IMR-90 (cell line): ENCODE data around the gene TBC1D10B. TPM values are rescaled to one million over a fixed set of nuclear protein-coding genes. Genes with fewer than 3 reads are reported as not detected.
A peak's percentile ranks its signal among the peaks of the same experiment; 100 is the strongest.

ENCODE experiments used
- ATAC-seq: fragments of 200-7000 bp; cut with Tn5 transposase; 2 replicates; pipeline ENCODE4 v1.9.1; 2020; ENCODE audit warnings: low read depth, mild to moderate bottlenecking, moderate library complexity
- BruUV-seq: library from RNA; stranded (reverse); fragments of 400-500 nt; replicated peaks from 2 replicates; lab custom pipeline; 2021; lab: Mats Ljungman, UMichigan
- CTCF ChIA-PET: fragments of 300-600 bp; formaldehyde crosslinking; extraction: SDS; loops from one replicate; lab custom pipeline; 2021; ENCODE audit warnings: antibody characterized with exemption; lab: Yijun Ruan, JAX
- POLR2A ChIA-PET: fragments of 300-600 bp; sonication (Branson Sonifier 250); formaldehyde crosslinking; loops from one replicate; lab custom pipeline; 2022; ENCODE audit warnings: antibody characterized with exemption; ENCODE audit not compliant: unreplicated experiment; lab: Charles Lee
- DNase-seq: peaks from one replicate; pipeline ENCODE4 v3.0.0; 2013
- H2AFZ ChIP-seq: replicated peaks from 2 replicates; pipeline ENCODE3; 2013; ENCODE audit warnings: low read length, mild to moderate bottlenecking; ENCODE audit not compliant: poor library complexity
- H2AK5ac ChIP-seq: 2 replicates; pipeline ENCODE4 v1.6.1; 2013; ENCODE audit warnings: low read depth, low read length, inconsistent platforms
- H2AK9ac ChIP-seq: replicated peaks from 2 replicates; pipeline ENCODE3; 2013; ENCODE audit warnings: mild to moderate bottlenecking, low read depth, low read length, moderate library complexity; ENCODE audit not compliant: poor library complexity
- H2BK120ac ChIP-seq: 2 replicates; pipeline ENCODE4 v1.6.1; 2013; ENCODE audit warnings: low read depth, low read length, inconsistent platforms
- H2BK15ac ChIP-seq: 3 replicates; pipeline ENCODE4 v1.6.1; 2013; ENCODE audit warnings: low read depth, low read length, inconsistent platforms
- H2BK20ac ChIP-seq: 2 replicates; pipeline ENCODE4 v1.6.1; 2013; ENCODE audit warnings: low read depth, mild to moderate bottlenecking, inconsistent platforms, low read length, moderate library complexity
- H2BK5ac ChIP-seq: 2 replicates; pipeline ENCODE4 v1.6.1; 2013; ENCODE audit warnings: mild to moderate bottlenecking, low read depth, low read length, inconsistent platforms; ENCODE audit not compliant: poor library complexity, severe bottlenecking
- H3K14ac ChIP-seq: replicated peaks from 2 replicates; pipeline ENCODE4 v1.6.1; 2013; ENCODE audit warnings: low read depth, low read length, inconsistent platforms
- H3K18ac ChIP-seq: 2 replicates; pipeline ENCODE4 v1.6.1; 2013; ENCODE audit warnings: low read depth, low read length, control low read depth
- H3K23ac ChIP-seq: 2 replicates; pipeline ENCODE4 v1.6.1; 2013; ENCODE audit warnings: low read depth, low read length, inconsistent platforms
- H3K27ac ChIP-seq: 2 replicates; pipeline ENCODE4 v1.5.1; 2013; ENCODE audit warnings: mild to moderate bottlenecking, control low read depth, low read length; ENCODE audit not compliant: insufficient read depth
- H3K27me3 ChIP-seq: 2 replicates; pipeline ENCODE4 v1.6.1; 2013; ENCODE audit warnings: low read length; ENCODE audit not compliant: control insufficient read depth, insufficient read depth
- H3K36me3 ChIP-seq: 2 replicates; pipeline ENCODE4 v1.6.1; 2013; ENCODE audit warnings: low read length, mixed read lengths; ENCODE audit not compliant: control insufficient read depth, insufficient read depth
- H3K4ac ChIP-seq: 2 replicates; pipeline ENCODE4 v1.6.1; 2013; ENCODE audit warnings: low read depth, low read length, inconsistent platforms
- H3K4me1 ChIP-seq: 2 replicates; pipeline ENCODE4 v1.6.1; 2013; ENCODE audit warnings: low read length, mixed read lengths; ENCODE audit not compliant: control insufficient read depth, insufficient read depth
- H3K4me2 ChIP-seq: 2 replicates; pipeline ENCODE4 v1.6.1; 2013; ENCODE audit warnings: low read depth, mild to moderate bottlenecking, control low read depth, low read length, moderate library complexity
- H3K4me3 ChIP-seq: 2 replicates; pipeline ENCODE4 v1.5.1; 2013; ENCODE audit warnings: low read depth, mild to moderate bottlenecking, control low read depth, low read length, moderate library complexity; ENCODE audit not compliant: insufficient read depth
- H3K56ac ChIP-seq: 2 replicates; pipeline ENCODE4 v1.6.1; 2013; ENCODE audit warnings: low read length, inconsistent platforms; ENCODE audit not compliant: insufficient read depth; ENCODE audit errors: extremely low read depth
- H3K79me1 ChIP-seq, 2 experiments: 2 replicates each; pipeline ENCODE4 v1.6.1; 2013; ENCODE audit warnings: low read length in 2 of 2, inconsistent platforms in 1 of 2, low read depth in 1 of 2
- H3K9ac ChIP-seq: 2 replicates; pipeline ENCODE4 v1.6.1; 2013; ENCODE audit warnings: low read depth, low read length, control low read depth
- H3K9me1 ChIP-seq: 2 replicates; pipeline ENCODE4 v1.6.1; 2013; ENCODE audit warnings: low read length, inconsistent platforms; ENCODE audit not compliant: insufficient read depth
- H3K9me3 ChIP-seq: 2 replicates; pipeline ENCODE4 v1.6.1; 2013; ENCODE audit warnings: low read length; ENCODE audit not compliant: control insufficient read depth, insufficient read depth
- H4K20me1 ChIP-seq: 2 replicates; pipeline ENCODE4 v1.6.1; 2013; ENCODE audit warnings: low read length, inconsistent platforms; ENCODE audit not compliant: insufficient read depth
- H4K5ac ChIP-seq: 2 replicates; pipeline ENCODE4 v1.6.1; 2013; ENCODE audit warnings: mild to moderate bottlenecking, low read depth, low read length, control low read depth
- H4K8ac ChIP-seq, 2 experiments: 2 replicates each; pipeline ENCODE4 v1.6.1; 2013; ENCODE audit warnings: low read depth in 2 of 2, low read length in 2 of 2, control low read depth in 1 of 2, inconsistent platforms in 1 of 2
- H4K91ac ChIP-seq: 2 replicates; pipeline ENCODE4 v1.6.1; 2013; ENCODE audit warnings: low read depth, low read length, inconsistent platforms; ENCODE audit not compliant: insufficient read depth
- CHD1 ChIP-seq: IDR thresholded peaks from 2 replicates; pipeline ENCODE4 v1.6.1; 2012; ENCODE audit warnings: low read depth, low read length, improper control_type of control experiment
- NFE2L2 ChIP-seq: fragments of 150-350 bp; IDR thresholded peaks from 2 replicates; pipeline ENCODE4 v1.6.1; 2016; ENCODE audit warnings: low read depth, mild to moderate bottlenecking, low read length
- POLR2A ChIP-seq: IDR thresholded peaks from 2 replicates; pipeline ENCODE4 v1.6.1; 2012; ENCODE audit warnings: mild to moderate bottlenecking, low read depth, low read length
- RFX5 ChIP-seq: IDR thresholded peaks from 2 replicates; pipeline ENCODE4 v1.8.0; 2012; ENCODE audit warnings: low read depth, mild to moderate bottlenecking, low read length, moderate library complexity
- USF2 ChIP-seq: fragments of 150-350 bp; IDR thresholded peaks from 2 replicates; pipeline ENCODE4 v1.6.1; 2017; ENCODE audit warnings: mild to moderate bottlenecking, antibody characterized with exemption, low read length, low read depth
- WGBS, 2 experiments: methylation state at CpG; one replicate each; pipeline versions ENCODE4 v1.1.5 to v1.1.7; 2013; ENCODE audit warnings: missing lambda C conversion rate in 2 of 2; ENCODE audit not compliant: insufficient read length in 1 of 2; ENCODE audit errors: extremely low coverage in 2 of 2; 5-methylcytosine and 5-hydroxymethylcytosine counted together
- dilution Hi-C: fragments of 300-500 bp; cut with HindIII; formaldehyde crosslinking; loops from one replicate; pipeline ENCODE4 v1.14.3; 2018; ENCODE audit warnings: low sequenced_read_pairs; ENCODE audit not compliant: unreplicated experiment
- in situ Hi-C: fragments of 300-500 bp; cut with MboI; formaldehyde crosslinking; loops from 3 replicates; pipeline ENCODE4 v1.14.3; 2019; ENCODE audit warnings: low sequenced_read_pairs, inconsistent platforms, mixed read lengths
- intact Hi-C: fragments of 100-400 bp; cut with micrococcal nuclease; formaldehyde crosslinking; loops from 2 replicates; pipeline ENCODE4 v1.10.0; 2022
- polyA plus RNA-seq, 3 experiments: library from polyadenylated mRNA; depleted of rRNA; stranded (reverse); fragments of >200 nt; gene quantifications; 2 replicates each; pipeline ENCODE4 v1.2.3, GENCODE V29; 2012; ENCODE audit warnings: low replicate concordance in 1 of 3
- total RNA-seq: library from RNA; depleted of rRNA; stranded (reverse); fragments of >200 nt; gene quantifications from 2 replicates; pipeline ENCODE4 v1.2.3, GENCODE V29; 2012
- TF ChIP-seq, protein P1 (sequence below): conservative IDR thresholded peaks from 2 replicates; pipeline ENCODE4 v1.5.1; 2012; ENCODE audit warnings: mild to moderate bottlenecking, low read depth, low read length, improper control_type of control experiment

TBC1D10B gene
- total and polyA plus RNA-seq, 2 of the 4 experiments (the other 2 are of a cell fraction): 8.4 to 24.9 TPM

GRCh38 chr16:30377050-30377811 is 6.9 kb upstream of the TBC1D10B start:
- H3K56ac ChIP-seq: peak overlapping the region; percentile 13
- H3K4me1 ChIP-seq: peaks cover 7% of the 10 kb centered on the region
- peak overlapping the region; percentile 90; the same call in 1 of the 2 replicates for H3K23ac ChIP-seq
- peaks cover 10% of the 10 kb centered on the region for H4K20me1 ChIP-seq
- H4K5ac ChIP-seq: peak overlapping the region; percentile 93
- no TSS peak for BruUV-seq
- peak overlapping the region; percentile 6 for H3K4me3 ChIP-seq
- H2BK20ac ChIP-seq: peak overlapping the region; percentile 9
- peak overlapping the region; percentile 46 for H3K18ac ChIP-seq
- peak overlapping the region; percentile 100 for H2AK9ac ChIP-seq
- no peaks in the 10 kb centered on the region for H3K27me3 ChIP-seq
- H3K9me1 ChIP-seq: peaks cover 16% of the 10 kb centered on the region
- TF ChIP-seq CHD1 (no peak), POLR2A (no peak), RFX5 (no peak), USF2 (0 out of 2 replicates have a peak, but pooled peaks have one; percentile 7), NFE2L2 (no peak)
- TF ChIP-seq, protein P1, sequence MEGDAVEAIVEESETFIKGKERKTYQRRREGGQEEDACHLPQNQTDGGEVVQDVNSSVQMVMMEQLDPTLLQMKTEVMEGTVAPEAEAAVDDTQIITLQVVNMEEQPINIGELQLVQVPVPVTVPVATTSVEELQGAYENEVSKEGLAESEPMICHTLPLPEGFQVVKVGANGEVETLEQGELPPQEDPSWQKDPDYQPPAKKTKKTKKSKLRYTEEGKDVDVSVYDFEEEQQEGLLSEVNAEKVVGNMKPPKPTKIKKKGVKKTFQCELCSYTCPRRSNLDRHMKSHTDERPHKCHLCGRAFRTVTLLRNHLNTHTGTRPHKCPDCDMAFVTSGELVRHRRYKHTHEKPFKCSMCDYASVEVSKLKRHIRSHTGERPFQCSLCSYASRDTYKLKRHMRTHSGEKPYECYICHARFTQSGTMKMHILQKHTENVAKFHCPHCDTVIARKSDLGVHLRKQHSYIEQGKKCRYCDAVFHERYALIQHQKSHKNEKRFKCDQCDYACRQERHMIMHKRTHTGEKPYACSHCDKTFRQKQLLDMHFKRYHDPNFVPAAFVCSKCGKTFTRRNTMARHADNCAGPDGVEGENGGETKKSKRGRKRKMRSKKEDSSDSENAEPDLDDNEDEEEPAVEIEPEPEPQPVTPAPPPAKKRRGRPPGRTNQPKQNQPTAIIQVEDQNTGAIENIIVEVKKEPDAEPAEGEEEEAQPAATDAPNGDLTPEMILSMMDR: no peak
- H3K9ac ChIP-seq: peak overlapping the region; percentile 59
- peak overlapping the region; percentile 89 for H3K27ac ChIP-seq
- ATAC-seq (no peak), DNase-seq (no peak)
- peak overlapping the region; percentile 98 for H3K4ac ChIP-seq
- H4K8ac ChIP-seq: peak overlapping the region; percentile 98 to 99
- in situ Hi-C loops: no loop called here
- POLR2A ChIA-PET: no interaction called here
- H2BK15ac ChIP-seq: peak overlapping the region; percentile 69; the same call in 1 of the 3 replicates
- peak overlapping the region; percentile 88 for H2BK5ac ChIP-seq
- CTCF ChIA-PET: no interaction called here
- H2AFZ ChIP-seq: peak overlapping the region; percentile 99
- no peaks in the 10 kb centered on the region for H3K36me3 ChIP-seq
- intact Hi-C loops: no loop called here
- dilution Hi-C loops: no loop called here
- peak overlapping the region; percentile 88 for H2AK5ac ChIP-seq
- peaks cover 5 to 30% of the 10 kb centered on the region in 2 experiments for H3K79me1 ChIP-seq
- peak overlapping the region; percentile 96 for H3K14ac ChIP-seq
- peak overlapping the region; percentile 52 for H3K4me2 ChIP-seq
- peak overlapping the region; percentile 45 for H2BK120ac ChIP-seq
- peak overlapping the region; percentile 88 for H4K91ac ChIP-seq
- 100% methylated on average over 3 of the region's 29 CpGs; no CpG with 5 or more reads in 1 of the 2 experiments for WGBS, 2 experiments
- H3K9me3 ChIP-seq: no peaks in the 10 kb centered on the region
